ENCODE results near the gene BANK1. TPM values are rescaled to one million over a fixed set of nuclear protein-coding genes. Genes with fewer than 3 reads are reported as not detected.

The BANK1 gene
- total and polyA plus RNA-seq, 2 of the 8 experiments (the other 6 are each of a cell fraction or from before 2014, with no cell fraction given): 0.59 to 0.93 TPM

DNA sequence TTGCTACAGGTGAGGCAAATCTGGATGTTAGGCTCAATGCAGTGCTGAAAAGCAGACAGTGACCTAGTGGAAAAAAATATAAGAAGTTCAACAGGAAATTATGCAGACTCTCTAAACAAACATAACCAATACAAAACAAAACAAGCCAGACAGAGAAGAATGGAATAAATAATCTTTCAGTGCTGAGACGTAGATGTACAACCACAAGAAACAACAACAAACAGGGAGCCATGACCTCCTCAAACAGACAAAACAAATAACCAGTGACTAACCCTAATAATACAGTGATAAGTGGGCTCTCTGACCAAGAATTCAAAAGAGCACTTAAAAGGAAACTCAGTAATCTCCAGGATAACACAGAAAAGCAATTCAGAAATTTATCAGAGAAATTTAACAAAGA, 315.5 kb downstream of the BANK1 start:
- Histone ChIP-seq H4K5ac (ENCODE audit: insufficient read length, low read depth, low read length) (no peak overlapping the region), H4K20me1 (replicated peaks in 1 of 2; ENCODE audit: control insufficient read depth in 1 of 2, insufficient read depth in 2 of 2, low read length in 2 of 2) (no peaks in the 10 kb centered on the region), H2AFZ (ENCODE audit: low read length) (no peak overlapping the region), H3K9ac (replicated peaks in 1 of 4; ENCODE audit: extremely low read depth in 1 of 4, low read depth in 3 of 4, low read length in 3 of 4) (no peak overlapping the region), H3K36me3 (ENCODE audit: control insufficient read depth in 2 of 4, insufficient read depth in 4 of 4, low read length in 3 of 4) (no peaks in the 10 kb centered on the region; a peak in 1 of 8 replicates), H3K4ac (replicated peaks; ENCODE audit: insufficient read length, low read depth, low read length) (no peak overlapping the region), H3K23ac (ENCODE audit: insufficient read length) (no peak overlapping the region), H2BK5ac (ENCODE audit: low read depth, low read length) (no peak overlapping the region), H4K8ac (ENCODE audit: extremely low read depth, insufficient read depth, low read length) (no peak overlapping the region), H2BK120ac (replicated peaks; ENCODE audit: low read depth, low read length) (no peak overlapping the region), H3K14ac (ENCODE audit: insufficient read length) (no peak overlapping the region), H2BK15ac (ENCODE audit: low read length) (no peak overlapping the region), H3K9me3 (ENCODE audit: insufficient read depth in 2 of 2, low read depth in 1 of 2, low read length in 1 of 2) (peaks cover 4 to 14% of the 10 kb centered on the region in 2 experiments; a peak in 2 of 4 replicates), H3K4me3 (ENCODE audit: extremely low read depth in 1 of 4, insufficient read depth in 2 of 4, low read depth in 3 of 4, low read length in 4 of 4) (no peak overlapping the region), H3K27me3 (replicated peaks in 1 of 4; ENCODE audit: control insufficient read depth in 3 of 4, extremely low read depth in 1 of 4, insufficient read depth in 3 of 4, low read length in 3 of 4) (no peaks in the 10 kb centered on the region), H3K27ac (ENCODE audit: low read depth, low read length) (no peak overlapping the region), H3K23me2 (ENCODE audit: low read depth, low read length) (no peaks in the 10 kb centered on the region), H3K4me2 (ENCODE audit: insufficient read depth in 1 of 2, low read depth in 2 of 2, low read length in 2 of 2) (no peak overlapping the region), H2BK12ac (ENCODE audit: low read depth, low read length) (no peak overlapping the region), H3K18ac (ENCODE audit: extremely low read depth, low read length) (no peak overlapping the region), H4K91ac (replicated peaks; ENCODE audit: insufficient read length, low read length) (no peak overlapping the region), H3K79me2 (ENCODE audit: control insufficient read depth in 1 of 2, insufficient read depth in 2 of 2, low read length in 2 of 2) (no peaks in the 10 kb centered on the region), H3K79me1 (ENCODE audit: low read depth, low read length) (no peaks in the 10 kb centered on the region), H3K4me1 (replicated peaks in 1 of 4; ENCODE audit: control insufficient read depth in 3 of 4, insufficient read depth in 4 of 4, low read length in 3 of 4) (no peaks in the 10 kb centered on the region), H3K56ac (replicated peaks; ENCODE audit: insufficient read length, low read depth, low read length) (no peak overlapping the region), H2BK20ac (ENCODE audit: low read length) (no peak overlapping the region), H2AK5ac (ENCODE audit: low read depth, low read length) (no peak overlapping the region)
- POLR2A ChIA-PET (ENCODE audit: partially characterized antibody): no interaction called here
- CTCF ChIA-PET (ENCODE audit: partially characterized antibody): no interaction called here
- 84% methylated on average over 1 of the region's 1 CpG; no CpG with 5 or more reads in 1 of the 2 experiments for WGBS, 2 experiments (ENCODE audit: extremely low coverage in 1 of 2, insufficient coverage in 1 of 2, insufficient read length in 1 of 2, insufficient replicate concordance in 2 of 2, low coverage in 1 of 2, low lambda C conversion rate in 2 of 2, missing lambda C conversion rate in 1 of 2)
- FAIRE-seq (no peak), DNase-seq (ENCODE audit: low read depth in 1 of 2, low spot score in 2 of 2) (no peak)
- TF ChIP-seq GTF2F1 (IDR thresholded peaks at IDR 0.05; ENCODE audit: borderline replicate concordance, low read depth, low read length) (no peak), SP2 (IDR thresholded peaks at IDR 0.05; ENCODE audit: low read length) (no peak), CHD1 (IDR thresholded peaks at IDR 0.05; ENCODE audit: low read depth, low read length) (no peak), JUND (IDR thresholded peaks at IDR 0.05; ENCODE audit: low read length) (no peak), HDAC6 (IDR thresholded peaks at IDR 0.05; ENCODE audit: low read depth, low read length) (no peak), SRF (IDR thresholded peaks at IDR 0.05; ENCODE audit: low read depth, low read length) (no peak), HDAC2 (IDR thresholded peaks at IDR 0.05; ENCODE audit: borderline replicate concordance in 1 of 2, low read depth in 2 of 2, low read length in 2 of 2) (no peak), YY1 (IDR thresholded peaks at IDR 0.05; ENCODE audit: low read depth, low read length) (no peak), NRF1 (IDR thresholded peaks at IDR 0.05; ENCODE audit: low read depth, low read length) (no peak), SIN3A (conservative IDR thresholded peaks at IDR 0.05 in 1 of 2, IDR thresholded peaks at IDR 0.05 in 1 of 2; ENCODE audit: low read depth in 1 of 2, low read length in 2 of 2) (no peak), CBX5 (IDR thresholded peaks at IDR 0.05; ENCODE audit: low read depth, low read length) (no peak), CTBP2 (IDR thresholded peaks at IDR 0.05; ENCODE audit: borderline replicate concordance, insufficient read depth, insufficient read length, low read length) (no peak)
- TF ChIP-seq, protein P1, sequence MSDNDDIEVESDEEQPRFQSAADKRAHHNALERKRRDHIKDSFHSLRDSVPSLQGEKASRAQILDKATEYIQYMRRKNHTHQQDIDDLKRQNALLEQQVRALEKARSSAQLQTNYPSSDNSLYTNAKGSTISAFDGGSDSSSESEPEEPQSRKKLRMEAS (IDR thresholded peaks at IDR 0.05): no peak
- TF ChIP-seq, protein P2, sequence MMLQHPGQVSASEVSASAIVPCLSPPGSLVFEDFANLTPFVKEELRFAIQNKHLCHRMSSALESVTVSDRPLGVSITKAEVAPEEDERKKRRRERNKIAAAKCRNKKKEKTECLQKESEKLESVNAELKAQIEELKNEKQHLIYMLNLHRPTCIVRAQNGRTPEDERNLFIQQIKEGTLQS (IDR thresholded peaks at IDR 0.05; ENCODE audit: insufficient read depth, low read depth, low read length): no peak
